Forelimb muscle (tissue), 1 donor: Measurements from ENCODE around the gene FRMD4A. TPM values are rescaled to one million over a fixed set of nuclear protein-coding genes. Genes with fewer than 3 reads are reported as not detected.
"Not testable (repeated sequence)": the region's sequence is repeated elsewhere in the genome, so short reads cannot be mapped to it uniquely, and the experiment has no call there.

Experiments used
- DNase-seq: peaks from one replicate; pipeline ENCODE4 v3.0.0-alpha.2; 2013; ENCODE audit warnings: low read depth
- polyA plus RNA-seq: library from polyadenylated mRNA; unstranded; fragments of 120-200 nt; gene quantifications from one replicate; pipeline ENCODE4 v1.2.1, GENCODE V29; 2013; ENCODE audit not compliant: insufficient read length

The FRMD4A gene
- polyA plus RNA-seq, 1 donor: 36.3 TPM

DNA sequence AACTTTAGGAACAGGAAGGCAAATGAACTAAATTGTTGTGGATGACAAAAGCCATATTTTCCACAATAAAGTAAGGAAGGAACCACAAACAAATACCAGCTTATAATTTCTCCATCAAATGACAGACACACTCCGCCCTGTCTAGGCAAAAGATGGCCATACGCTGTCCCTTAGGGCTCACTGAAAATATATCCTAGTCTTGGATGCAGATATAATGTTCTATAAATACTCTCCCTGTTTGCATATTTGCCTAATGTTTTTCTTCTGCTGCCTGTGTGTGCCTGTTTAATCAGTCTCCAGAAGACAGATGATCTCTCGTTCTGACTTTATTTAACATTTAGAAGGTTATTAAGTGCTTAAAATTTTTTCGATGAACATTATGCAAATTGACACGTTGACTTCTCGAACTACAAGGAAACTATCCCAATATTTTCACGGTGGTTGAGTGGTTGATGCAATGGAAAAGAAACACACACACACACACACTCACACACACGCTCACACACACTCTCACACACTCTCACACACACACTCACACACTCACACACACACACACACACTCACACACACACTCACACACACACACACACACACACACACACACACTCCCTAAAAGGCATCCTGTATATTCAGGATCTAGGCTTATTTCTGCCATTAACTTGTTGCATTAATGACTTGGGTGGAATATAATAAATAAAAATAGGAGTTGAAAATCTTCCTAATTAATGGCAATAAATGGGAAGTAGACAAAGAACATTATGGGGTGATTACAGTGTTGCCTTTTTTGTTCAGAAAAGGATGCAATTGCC lies 446.9 kb downstream of the FRMD4A start:
- no peak for DNase-seq

DNA sequence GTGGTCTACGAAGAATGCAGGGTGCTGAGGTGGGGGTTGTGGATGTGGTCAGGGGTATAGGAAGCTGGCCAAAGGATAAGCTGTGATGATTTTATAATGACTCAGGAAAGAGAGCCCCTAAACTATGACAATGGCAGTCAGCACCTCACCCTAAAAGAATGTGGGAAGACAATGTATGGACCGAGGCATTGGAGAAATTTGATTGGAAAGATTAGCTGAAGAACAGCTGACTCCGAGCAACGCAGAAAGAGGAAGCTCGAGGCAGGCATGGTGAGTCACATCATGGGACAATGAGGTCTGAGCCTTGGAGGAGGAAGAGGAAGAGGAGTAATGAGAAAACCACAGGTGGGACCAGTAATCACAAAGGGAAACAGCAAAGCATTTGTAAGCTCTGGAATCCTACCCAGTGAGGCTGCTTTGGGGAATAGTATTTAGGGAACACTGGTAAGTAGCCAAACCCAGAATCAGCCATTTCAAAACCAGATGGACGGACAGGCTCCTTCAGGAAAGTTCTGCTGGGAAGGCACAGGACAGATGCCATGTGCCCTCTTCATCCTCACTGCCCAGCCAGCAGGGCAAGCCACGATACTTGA lies 448.5 kb downstream of the FRMD4A start:
- no peak for DNase-seq

DNA sequence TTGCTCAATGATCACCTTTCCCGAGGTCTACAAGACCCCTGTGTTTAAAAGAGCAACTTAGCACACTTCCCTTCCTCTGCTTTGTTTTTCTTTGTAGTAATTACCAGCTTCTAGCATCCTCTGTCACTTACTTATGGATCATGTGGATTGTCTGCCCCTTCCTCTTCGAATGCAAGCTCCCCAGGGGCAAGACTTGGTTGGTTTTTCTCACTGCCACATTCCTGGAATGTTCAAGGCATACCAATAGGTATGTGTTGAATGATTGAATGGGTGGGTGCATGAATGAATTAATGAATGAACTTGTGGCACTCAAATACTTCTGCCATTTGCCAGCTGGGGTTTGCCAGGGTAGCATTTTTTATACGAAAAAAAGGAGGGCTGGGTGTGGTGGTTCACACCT lies 450.0 kb downstream of the FRMD4A start:
- no peak for DNase-seq

DNA sequence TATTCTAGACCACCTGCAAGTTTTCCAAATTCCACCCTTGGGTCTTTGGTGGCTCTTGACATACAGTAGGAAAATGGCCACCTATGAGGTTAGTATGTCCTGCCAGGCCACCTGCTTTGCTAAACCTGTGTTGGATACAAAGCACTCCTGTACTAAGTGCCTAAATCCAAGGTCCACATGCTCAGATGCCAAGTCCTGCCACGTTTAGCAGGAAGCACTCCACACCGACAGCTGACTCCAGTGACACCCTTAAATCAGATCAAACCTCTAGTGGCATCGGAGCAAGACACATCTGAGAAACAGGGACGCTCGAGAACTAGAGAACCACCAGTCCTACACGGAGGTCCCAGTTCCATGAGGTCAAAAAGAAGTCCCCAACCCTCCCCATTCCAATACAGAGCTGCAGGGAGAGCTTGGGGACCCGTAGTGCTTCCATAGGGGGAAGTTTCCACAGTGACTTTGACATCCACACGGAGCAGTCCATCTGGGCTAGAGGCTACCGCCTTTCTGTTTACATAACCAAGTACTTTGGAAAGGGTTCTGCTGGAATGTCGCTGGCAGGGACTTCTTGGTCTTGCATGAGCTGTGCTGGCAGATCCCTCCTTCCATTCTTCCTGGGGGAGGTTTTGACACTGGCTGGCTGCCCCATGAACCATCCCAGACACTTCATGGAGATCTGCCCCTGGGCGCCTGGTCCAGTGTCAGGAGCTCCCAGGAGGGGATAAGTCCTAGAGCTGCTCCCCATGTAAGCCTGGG lies 453.4 kb downstream of the FRMD4A start:
- DNase-seq: no peak

DNA sequence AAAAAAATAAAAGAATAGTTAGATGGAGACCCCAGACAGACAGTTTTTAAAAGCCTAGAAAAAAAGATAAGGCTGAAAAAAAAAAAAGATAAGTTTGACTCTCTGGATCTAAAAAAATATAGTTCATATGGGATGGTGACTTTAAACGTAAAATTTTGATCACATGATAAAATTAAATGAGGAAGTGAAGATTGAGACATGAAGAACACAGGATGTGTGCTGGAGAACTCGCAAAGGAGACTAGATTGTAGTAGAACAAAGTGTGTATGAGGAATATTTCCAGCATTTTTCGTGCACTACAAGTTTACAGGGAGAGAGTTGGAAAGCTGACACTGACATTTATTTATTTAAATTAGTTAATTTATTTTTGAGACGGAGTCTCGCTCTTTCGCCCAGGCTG lies 457.5 kb downstream of the FRMD4A start:
- no peak for DNase-seq

DNA sequence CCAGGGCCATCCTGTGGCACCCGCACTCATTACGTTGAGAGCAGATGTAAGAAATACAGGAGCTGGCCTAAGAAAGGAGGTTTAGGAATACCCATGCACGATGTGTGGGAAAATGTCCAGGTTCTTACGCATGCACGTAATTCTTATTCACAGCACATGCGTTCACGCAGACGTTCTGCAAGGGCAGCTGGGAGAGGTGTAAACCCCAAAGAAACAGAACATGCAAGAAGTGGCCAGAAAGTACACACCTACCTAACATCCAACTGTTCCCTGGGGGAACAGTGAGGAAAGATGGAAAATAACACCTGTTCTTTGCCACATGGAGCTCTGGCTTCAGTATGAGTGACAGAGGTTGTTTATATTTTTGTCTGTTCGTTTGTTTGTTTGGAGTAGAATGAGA lies 458.3 kb downstream of the FRMD4A start:
- no peak for DNase-seq

DNA sequence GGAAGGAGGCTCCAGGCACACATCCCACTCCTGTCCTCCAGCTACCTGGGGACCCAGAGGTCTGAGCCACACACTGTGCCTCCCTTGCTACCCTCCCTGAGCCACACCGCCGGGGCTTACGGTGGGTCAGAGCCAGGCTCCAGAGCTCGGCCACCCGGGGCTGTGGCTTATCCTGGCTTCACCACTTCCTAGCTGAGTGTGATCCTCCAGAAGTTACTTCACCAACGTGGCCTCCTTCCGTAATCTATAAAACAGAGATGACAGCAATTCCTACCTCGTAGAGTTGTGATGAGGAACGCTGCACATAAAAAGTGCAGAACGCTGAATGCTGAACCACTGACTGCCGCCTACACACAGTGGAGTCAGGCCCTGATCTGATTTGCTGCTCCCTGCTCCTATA lies 458.9 kb downstream of the FRMD4A start:
- DNase-seq: no peak

DNA sequence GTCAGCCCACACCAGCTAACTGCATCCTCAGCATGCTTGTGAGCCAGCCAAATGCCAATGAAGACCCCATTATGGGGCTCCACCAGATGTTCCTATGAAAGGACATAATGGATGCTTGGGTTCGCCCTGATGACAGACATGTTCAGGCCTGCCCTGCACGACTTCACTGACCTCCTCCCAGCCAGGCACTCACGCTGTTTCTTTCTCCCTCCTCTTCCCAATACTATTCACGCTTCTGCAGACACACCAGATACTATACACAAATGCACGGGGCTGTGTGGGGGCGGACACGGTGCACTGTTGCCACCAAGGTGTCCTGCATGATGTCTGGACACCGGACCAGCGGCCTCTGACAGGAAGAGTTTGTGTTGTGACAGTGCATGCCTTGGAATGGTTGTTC lies 459.7 kb downstream of the FRMD4A start:
- DNase-seq: no peak

DNA sequence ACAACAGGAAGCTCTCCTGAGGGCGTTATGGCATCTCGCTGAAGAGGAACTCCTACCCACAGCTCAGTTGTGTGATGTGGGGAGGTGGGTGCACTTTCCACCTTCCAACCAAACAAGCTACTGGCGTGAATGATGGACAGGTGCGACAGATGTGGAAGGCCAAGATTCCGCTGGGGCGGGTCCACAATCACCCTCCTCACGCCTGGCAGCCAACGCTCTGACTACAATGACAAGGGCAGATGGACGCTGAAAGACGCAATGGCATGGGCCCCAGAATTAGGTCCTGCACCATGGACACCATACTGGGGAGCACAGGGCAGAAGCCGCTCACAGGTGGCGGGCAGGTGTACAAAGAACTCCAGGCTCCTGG lies 461.4 kb downstream of the FRMD4A start:
- no peak for DNase-seq

DNA sequence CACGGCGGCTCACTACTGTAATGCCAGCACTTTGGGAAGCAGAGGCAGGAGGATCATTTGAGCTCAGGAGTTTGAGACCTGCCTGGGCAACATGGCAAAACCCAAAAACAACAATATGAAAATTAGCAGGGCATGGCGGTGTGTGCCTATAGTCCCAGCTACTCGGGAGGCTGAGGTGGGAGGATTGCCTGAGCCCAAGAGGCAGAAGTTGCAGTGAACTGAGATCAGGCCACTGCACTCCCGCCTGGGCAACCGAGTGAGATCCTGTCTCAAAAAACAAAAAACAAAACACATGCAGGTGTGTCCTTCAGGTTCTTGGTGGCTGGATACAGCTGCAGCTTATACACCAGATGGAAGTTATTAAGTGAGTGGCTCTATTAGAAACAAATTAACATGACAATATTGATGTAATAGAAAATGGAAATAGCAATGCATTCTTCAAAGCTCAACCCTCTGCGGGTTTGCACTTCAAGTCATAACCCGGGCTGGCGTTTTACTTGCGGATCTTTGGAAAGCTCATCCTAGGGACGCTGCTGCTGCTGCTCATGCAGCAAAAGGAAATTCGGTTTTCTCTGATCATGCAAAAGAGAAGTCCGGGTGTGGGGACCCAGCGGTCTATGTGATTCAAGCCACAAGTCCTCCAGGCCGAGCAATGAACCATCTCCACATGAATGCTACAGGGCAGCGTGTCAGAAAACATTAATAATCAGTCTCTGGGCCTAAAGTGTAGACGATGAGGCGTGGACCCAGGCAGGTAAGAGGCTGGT lies 462.0 kb downstream of the FRMD4A start:
- no peak for DNase-seq

DNA sequence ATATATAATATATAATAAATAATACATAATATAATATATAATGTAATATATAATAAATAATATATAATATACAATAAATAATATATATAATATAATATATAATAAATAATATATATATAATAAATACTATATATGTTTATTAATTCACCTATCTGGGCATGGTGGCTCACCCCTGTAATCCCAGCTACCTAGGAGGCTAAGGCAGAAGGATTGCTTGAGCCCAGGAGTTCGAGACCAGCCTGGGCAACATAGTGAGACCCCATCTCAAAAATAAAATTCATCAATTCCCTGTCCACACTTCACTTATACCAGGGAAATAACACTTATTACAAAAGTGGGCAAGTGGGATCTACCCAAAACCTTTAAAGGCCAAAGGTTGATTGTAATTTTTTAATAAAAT lies 462.9 kb downstream of the FRMD4A start:
- DNase-seq: no peak

DNA sequence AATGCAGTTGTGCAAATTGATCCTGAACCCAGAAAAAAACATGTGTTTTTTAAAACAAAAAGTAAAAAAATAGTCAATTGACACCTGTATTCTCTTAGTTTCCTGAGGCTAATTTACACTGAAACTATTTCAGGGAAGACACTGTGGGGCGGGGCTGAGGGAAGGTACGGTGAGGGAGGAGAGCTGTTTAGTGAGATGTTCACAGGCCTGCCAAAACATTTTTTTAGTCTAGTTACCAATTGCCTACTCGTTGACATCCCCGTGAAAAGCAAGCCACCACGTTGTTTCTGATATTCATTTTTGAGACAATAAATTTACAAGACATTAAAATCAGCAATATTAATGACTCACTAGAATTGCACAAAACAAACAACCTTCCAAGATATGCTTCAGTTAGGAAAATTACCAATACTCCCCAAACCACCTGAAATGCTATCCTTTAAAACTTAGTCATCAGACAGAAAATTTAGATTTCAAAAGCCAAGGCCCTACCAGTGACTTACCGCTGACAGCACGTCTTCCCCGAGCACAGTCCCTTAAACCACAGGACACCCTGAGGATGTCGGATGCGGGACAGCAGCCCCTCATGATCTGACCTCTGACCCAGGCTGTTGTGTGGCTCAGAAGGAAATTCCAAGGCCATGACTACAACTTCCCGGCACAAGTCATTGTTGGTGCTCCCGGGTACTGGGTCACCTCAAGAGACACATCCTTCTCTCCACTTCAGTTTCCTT lies 464.8 kb downstream of the FRMD4A start:
- DNase-seq: no peak

DNA sequence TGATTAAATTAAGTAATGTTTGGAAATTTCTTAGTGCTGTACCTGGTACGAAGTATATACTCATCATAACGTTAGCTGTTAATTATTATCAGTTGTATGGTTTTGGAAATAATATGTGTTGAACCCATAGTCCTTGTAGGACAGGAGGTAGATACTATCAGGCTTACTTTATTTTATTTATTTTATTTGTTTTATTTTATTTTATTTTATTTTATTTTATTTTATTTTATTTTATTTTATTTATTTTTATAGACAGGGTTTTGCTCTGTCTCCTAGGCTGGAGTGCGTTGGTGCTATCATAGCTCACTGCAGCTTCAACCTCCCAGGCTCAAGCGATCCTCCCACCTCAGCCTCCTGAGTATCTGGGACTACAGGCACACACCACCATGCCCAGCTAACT lies 465.5 kb downstream of the FRMD4A start:
- not testable (repeated sequence) for DNase-seq

DNA sequence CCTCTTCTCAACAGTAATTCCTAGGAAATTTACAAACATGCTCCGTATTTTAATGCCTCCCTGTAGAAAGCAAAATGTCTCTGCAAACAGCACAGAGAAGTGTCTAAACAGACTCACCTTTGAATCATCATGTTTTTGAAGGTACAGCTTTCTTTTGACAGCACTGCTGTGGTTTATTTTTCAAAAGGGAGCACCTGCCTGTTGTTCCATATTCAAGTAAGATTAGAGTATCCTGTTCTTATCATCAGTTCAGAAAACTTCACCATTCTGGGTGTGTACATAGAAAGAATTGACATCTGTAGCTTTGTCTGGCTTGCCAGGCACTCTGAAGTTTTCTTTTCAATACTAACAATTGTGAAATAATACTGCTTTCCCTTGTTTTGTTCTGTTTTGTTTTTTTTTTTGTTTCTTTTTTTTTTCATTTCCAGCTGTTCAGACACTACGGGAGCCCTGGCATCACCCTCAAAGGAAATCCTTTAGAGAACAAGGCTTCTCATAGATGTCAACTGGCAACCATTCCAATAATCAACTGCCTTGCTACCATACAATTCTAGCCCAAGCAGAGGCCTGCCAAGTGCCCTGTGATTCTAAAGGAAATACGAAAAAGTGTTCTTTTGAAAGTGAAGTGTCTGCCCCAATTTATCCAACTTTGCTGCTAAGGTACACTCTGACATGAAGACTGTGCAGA lies 468.0 kb downstream of the FRMD4A start:
- no peak for DNase-seq

DNA sequence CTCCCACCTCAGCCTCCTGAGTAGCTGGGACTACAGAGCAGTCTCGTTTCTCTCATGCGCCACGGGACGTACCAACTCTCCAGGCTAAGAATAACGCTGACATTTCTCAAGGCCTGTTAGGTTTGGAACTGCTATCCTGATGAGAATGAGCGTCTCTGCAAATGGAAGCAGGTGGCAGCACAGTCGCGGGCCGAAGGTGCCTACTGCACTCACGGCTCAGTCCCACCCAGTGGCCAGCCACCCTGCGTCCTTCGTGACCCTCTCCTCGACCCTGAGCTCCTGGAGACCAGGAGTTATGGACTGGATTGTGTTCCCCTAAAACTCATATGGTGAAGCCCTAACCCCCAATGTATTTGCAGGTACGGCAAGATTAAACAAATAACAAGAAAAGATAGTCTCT lies 469.8 kb downstream of the FRMD4A start:
- no peak for DNase-seq

DNA sequence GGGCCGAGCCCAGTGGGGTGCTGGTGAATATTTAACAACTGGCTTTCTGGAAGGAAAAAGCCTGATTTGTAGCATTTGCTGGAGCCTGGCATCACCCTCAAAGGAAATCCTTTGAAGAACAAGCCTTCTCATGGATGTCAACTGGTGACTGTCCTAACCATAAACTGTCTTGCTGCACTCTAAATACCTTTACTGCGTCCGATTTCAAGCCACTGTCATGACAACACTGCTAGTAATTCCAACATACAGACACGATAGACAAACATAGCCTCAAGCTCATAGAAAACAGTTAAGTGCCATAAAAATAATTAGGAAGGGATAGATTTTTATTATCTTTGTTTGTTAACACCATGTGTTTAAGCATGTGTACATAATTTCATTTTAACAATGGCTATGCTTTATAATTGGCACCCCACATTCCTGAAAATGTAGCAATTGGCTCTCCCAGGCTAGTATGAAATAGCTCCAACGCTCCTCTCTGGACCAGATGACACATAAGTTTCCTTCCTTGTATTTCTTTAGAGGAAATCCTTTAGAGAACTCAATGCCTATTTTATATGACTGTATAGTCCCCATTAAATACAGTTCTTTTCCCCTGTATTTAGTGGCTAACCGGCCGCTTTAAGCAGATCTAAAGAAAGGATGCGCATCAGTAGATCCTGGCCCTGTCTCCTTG lies 470.6 kb downstream of the FRMD4A start:
- no peak for DNase-seq

DNA sequence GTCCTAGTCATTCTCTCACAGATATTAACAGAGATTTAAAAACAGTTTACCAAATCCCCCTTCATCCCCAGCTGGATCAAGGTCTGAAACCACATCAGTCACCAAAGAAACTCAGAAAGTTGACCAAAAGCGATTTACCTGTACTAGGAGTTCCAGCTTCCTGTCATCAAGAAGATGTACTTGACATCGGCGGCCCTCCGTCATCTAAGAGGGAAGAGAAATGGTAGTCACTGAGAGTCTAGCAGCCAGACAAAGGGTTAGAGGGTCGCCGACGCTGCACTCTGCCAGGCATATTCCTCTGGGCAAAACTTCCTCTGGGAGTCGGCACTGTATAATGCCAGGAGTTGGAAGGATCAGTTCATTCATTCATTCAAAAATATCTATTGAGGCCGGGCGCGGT lies 472.0 kb downstream of the FRMD4A start:
- DNase-seq: no peak

DNA sequence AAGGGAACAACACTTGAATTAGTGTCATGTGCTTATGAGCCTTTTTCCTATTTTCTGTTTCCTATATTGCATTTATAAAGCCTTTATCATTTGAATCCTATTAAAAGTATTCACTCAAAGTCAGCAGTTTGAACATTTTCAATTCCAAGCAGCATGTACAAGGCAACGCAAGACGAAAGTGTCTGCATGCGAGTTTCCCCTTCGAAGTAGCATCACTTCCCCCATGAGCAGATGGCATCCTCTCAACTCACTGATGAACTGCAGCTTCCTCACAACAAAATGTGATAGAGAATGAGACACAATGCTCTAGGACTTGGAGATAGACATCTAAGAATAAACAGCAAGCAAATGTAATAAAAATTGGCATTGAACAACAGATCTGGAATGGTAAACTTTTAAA lies 473.3 kb downstream of the FRMD4A start:
- no peak for DNase-seq

DNA sequence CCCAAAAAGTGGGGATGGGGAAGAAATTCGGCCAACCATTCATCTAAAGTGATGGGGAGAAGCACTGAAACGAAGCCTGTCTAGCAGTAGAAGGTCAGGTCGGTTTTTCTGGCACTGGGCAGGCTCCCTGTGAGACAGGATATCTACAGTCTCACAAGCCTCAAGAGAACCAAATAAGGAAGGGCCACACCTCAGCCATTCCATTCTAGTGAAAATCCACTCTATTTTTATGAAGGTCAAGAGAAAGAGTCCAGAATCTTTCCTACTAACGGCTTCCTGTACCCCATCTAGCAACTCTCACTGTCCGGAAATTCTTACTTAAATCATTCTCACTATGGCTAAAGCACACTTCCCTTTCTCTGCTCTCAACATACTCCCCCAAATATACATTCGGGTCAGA lies 476.9 kb downstream of the FRMD4A start:
- DNase-seq: no peak

DNA sequence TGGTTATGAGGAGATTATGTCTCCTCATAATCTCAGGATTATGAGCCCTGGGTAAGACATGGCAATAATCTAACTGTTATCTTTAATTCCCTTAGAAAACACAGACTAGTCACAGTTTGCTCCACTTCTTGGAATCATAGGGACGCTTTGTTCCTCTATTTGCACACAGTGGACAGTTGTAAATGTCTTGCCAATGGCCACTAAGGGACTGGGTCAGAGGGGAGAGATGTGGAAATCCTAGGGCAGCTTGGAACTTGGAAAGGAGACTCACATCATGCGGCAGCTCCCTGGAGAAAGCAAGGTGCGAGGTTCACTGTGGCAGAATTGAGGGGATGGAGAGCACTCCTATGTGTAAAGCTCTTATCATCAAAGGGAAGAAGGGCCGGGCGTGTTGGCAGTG lies 477.9 kb downstream of the FRMD4A start:
- no peak for DNase-seq
